ENCODE data around the gene LTBP1. TPM values are rescaled to one million over a fixed set of nuclear protein-coding genes. Genes with fewer than 3 reads are reported as not detected.

The LTBP1 gene
- total RNA-seq, 6 experiments from 2014 or later = 260 to 409 (median 335) TPM

- no peak for DNase-seq
- H3K4me1 Mint-ChIP-seq (ENCODE audit: low read depth) = peaks cover 30% of the 10 kb centered on the region
- no peak overlapping the region for H3K27ac Mint-ChIP-seq
- H3K27me3 Mint-ChIP-seq (ENCODE audit: insufficient read depth) = peaks cover 6% of the 10 kb centered on the region; the same call in 1 of the 2 replicates
- H3K36me3 Mint-ChIP-seq (ENCODE audit: low read depth) = peaks cover 54% of the 10 kb centered on the region
- H3K4me3 Mint-ChIP-seq = no peak overlapping the region
- no peaks in the 10 kb centered on the region for H3K9me3 Mint-ChIP-seq
- no peak for TF ChIP-seq CTCF (IDR thresholded peaks at IDR 0.05)
These were observed 396.7 kb downstream of the LTBP1 start for GRCh38 chr2:33343387-33343895.

GRCh38 chr2:33344230-33344629 lies 397.5 kb downstream of the LTBP1 start:
- Mint-ChIP-seq H3K4me1 (ENCODE audit: low read depth) (peaks cover 24% of the 10 kb centered on the region), H3K36me3 (ENCODE audit: low read depth) (peaks cover 53% of the 10 kb centered on the region), H3K4me3 (no peak overlapping the region), H3K9me3 (no peaks in the 10 kb centered on the region), H3K27ac (no peak overlapping the region), H3K27me3 (ENCODE audit: insufficient read depth) (peaks cover 6% of the 10 kb centered on the region; the same call in 1 of the 2 replicates)
- TF ChIP-seq CTCF (IDR thresholded peaks at IDR 0.05) = no peak
- DNase-seq = no peak

- TF ChIP-seq CTCF (IDR thresholded peaks at IDR 0.05) = no peak
- Mint-ChIP-seq H3K27ac (no peak overlapping the region), H3K36me3 (ENCODE audit: low read depth) (peaks cover 49% of the 10 kb centered on the region), H3K9me3 (no peaks in the 10 kb centered on the region; the same call in 1 of the 2 replicates), H3K4me1 (ENCODE audit: low read depth) (peaks cover 5% of the 10 kb centered on the region; the same call in 1 of the 2 replicates), H3K27me3 (ENCODE audit: insufficient read depth) (no peaks in the 10 kb centered on the region; the same call in 1 of the 2 replicates), H3K4me3 (no peak overlapping the region)
- DNase-seq = no peak
These were observed 401.1 kb downstream of the LTBP1 start for GRCh38 chr2:33347856-33348255.

GRCh38 chr2:33350632-33351031 lies 403.9 kb downstream of the LTBP1 start:
- H3K9me3 Mint-ChIP-seq = peaks cover 7% of the 10 kb centered on the region
- H3K27me3 Mint-ChIP-seq (ENCODE audit: insufficient read depth) = peaks cover 3% of the 10 kb centered on the region
- H3K36me3 Mint-ChIP-seq (ENCODE audit: low read depth) = peaks cover 56% of the 10 kb centered on the region
- DNase-seq = no peak
- peaks cover 20% of the 10 kb centered on the region for H3K4me1 Mint-ChIP-seq (ENCODE audit: low read depth)
- TF ChIP-seq CTCF (IDR thresholded peaks at IDR 0.05) = no peak
- no peak overlapping the region for H3K27ac Mint-ChIP-seq
- no peak overlapping the region for H3K4me3 Mint-ChIP-seq

DNA sequence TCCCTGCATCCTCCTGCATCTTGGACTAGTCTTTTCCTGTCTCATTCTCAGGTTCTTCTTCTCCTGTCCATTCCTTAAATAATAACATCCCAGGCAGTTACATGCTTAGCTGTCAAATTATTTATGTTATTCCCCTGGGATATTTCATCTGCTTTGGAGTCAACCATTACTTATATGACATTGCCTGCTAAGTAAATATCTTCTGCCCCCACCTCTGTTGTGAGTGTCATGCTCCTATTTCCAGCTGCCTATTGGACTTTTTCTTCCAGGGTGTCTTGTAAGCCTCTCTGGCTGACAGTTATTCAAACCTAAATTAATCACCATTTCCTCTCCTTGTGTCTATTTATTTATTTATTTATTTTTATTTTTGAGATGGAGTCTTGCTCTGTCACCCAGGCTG lies 405.0 kb downstream of the LTBP1 start:
- H3K4me3 Mint-ChIP-seq = no peak overlapping the region
- DNase-seq = no peak
- no peak for TF ChIP-seq CTCF (IDR thresholded peaks at IDR 0.05)
- H3K4me1 Mint-ChIP-seq (ENCODE audit: low read depth) = peaks cover 27% of the 10 kb centered on the region
- H3K27me3 Mint-ChIP-seq (ENCODE audit: insufficient read depth) = peaks cover 3% of the 10 kb centered on the region
- H3K36me3 Mint-ChIP-seq (ENCODE audit: low read depth) = peaks cover 68% of the 10 kb centered on the region
- H3K9me3 Mint-ChIP-seq = peaks cover 19% of the 10 kb centered on the region
- no peak overlapping the region for H3K27ac Mint-ChIP-seq

Data from HFFc6 (cell line).